Activated CD4-positive, alpha-beta T cell treated with anti-CD3 and anti-CD28 coated beads, Interleukin-2, amount 50 U/mL, for 24 hours (primary cell): ENCODE results near the gene RECQL5.

Source experiments
- DNase-seq, 2 donors: peaks; one replicate each; pipeline ENCODE4 v3.0.0-alpha.2; 2020; ENCODE audit warnings: low read depth in 1 of 2, low spot score in 1 of 2

RECQL5 gene

GRCh38 chr17:75634754-75635609, 32.0 kb downstream of the RECQL5 start:
- DNase-seq, result no peak

- DNase-seq, result no peak
These were observed 32.6 kb downstream of the RECQL5 start for GRCh38 chr17:75634376-75634740.

- peak; percentile 17 to 28 for DNase-seq
These were observed 33.2 kb downstream of the RECQL5 start for GRCh38 chr17:75633486-75634375.

- peak; percentile 69 to 81 for DNase-seq
These were observed 34.0 kb downstream of the RECQL5 start, which contains the start of gene SMIM5 for GRCh38 chr17:75632863-75633485. SMIM5 (plus strand) TSS chr17:75633434; CDS start chr17:75640202, 6,768 bp downstream.

GRCh38 chr17:75632428-75632827, 34.5 kb downstream of the RECQL5 start:
- no peak for DNase-seq

GRCh38 chr17:75631353-75631752, 35.6 kb downstream of the RECQL5 start:
- DNase-seq, result no peak

GRCh38 chr17:75630071-75630917, 36.7 kb downstream of the RECQL5 start:
- no peak for DNase-seq

- DNase-seq, result no peak
These were observed 37.8 kb downstream of the RECQL5 start for GRCh38 chr17:75629157-75629556.

GRCh38 chr17:75628425-75628824, 38.5 kb downstream of the RECQL5 start:
- DNase-seq, result no peak

- DNase-seq, result no peak
These were observed 39.9 kb downstream of the RECQL5 start for GRCh38 chr17:75627094-75627493.

- DNase-seq, result no peak
These were observed 40.4 kb downstream of the RECQL5 start for GRCh38 chr17:75626496-75627038.

GRCh38 chr17:75625813-75626486, 41.0 kb downstream of the RECQL5 start:
- no peak for DNase-seq

- no peak for DNase-seq
These were observed 42.1 kb downstream of the RECQL5 start for GRCh38 chr17:75624714-75625345.

GRCh38 chr17:75624021-75624420, 42.9 kb downstream of the RECQL5 start:
- no peak for DNase-seq

GRCh38 chr17:75623386-75623785, 43.6 kb downstream of the RECQL5 start:
- no peak for DNase-seq

GRCh38 chr17:75622771-75623273, 44.1 kb downstream of the RECQL5 start:
- no peak for DNase-seq

GRCh38 chr17:75622076-75622475, 44.9 kb downstream of the RECQL5 start:
- DNase-seq, result no peak

- no peak for DNase-seq
These were observed 45.5 kb downstream of the RECQL5 start for GRCh38 chr17:75621489-75621888.
